Stimulated activated CD8-positive, alpha-beta memory T cell treated with anti-CD3 and anti-CD28 coated beads, Interleukin-12 subunit alpha, Interleukin-12 subunit beta, amount 100 ng/mL, for 4 hours (primary cell): Measurements from ENCODE around the gene NRIP2.

Experiments
- DNase-seq: peaks from one replicate; pipeline ENCODE4 v3.0.0-alpha.2; 2020; ENCODE audit warnings: low read depth

NRIP2 gene

GRCh38 chr12:2845280-2845679 lies 10.4 kb upstream of the NRIP2 start:
- no peak for DNase-seq

- DNase-seq, result no peak
Observed at GRCh38 chr12:2844786-2845185, 10.0 kb upstream of the NRIP2 start.

GRCh38 chr12:2842948-2843347 lies 8.1 kb upstream of the NRIP2 start:
- DNase-seq, result no peak

GRCh38 chr12:2841056-2841650 lies 6.3 kb upstream of the NRIP2 start:
- DNase-seq, result no peak

- DNase-seq, result no peak
Observed at GRCh38 chr12:2836574-2836973, 1.7 kb upstream of the NRIP2 start.

- DNase-seq, result no peak
Observed at GRCh38 chr12:2835691-2836403, 1.0 kb upstream of the NRIP2 start.

GRCh38 chr12:2833810-2834209 lies 1.0 kb downstream of the NRIP2 start:
- no peak for DNase-seq

GRCh38 chr12:2833327-2833726 lies 1.5 kb downstream of the NRIP2 start:
- DNase-seq, result no peak

GRCh38 chr12:2832550-2833127 lies 2.2 kb downstream of the NRIP2 start:
- DNase-seq, result no peak

- DNase-seq, result no peak
Observed at GRCh38 chr12:2829275-2829674, 5.6 kb downstream of the NRIP2 start.

- DNase-seq, result no peak
Observed at GRCh38 chr12:2826721-2827515, 7.9 kb downstream of the NRIP2 start.

GRCh38 chr12:2826036-2826435 lies 8.8 kb downstream of the NRIP2 start:
- DNase-seq, result no peak

- no peak for DNase-seq
Observed at GRCh38 chr12:2825132-2825531, 9.7 kb downstream of the NRIP2 start.

GRCh38 chr12:2824541-2824940 lies 10.3 kb downstream of the NRIP2 start:
- no peak for DNase-seq

GRCh38 chr12:2823483-2823882 lies 11.4 kb downstream of the NRIP2 start:
- no peak for DNase-seq

GRCh38 chr12:2820432-2820831 lies 14.4 kb downstream of the NRIP2 start:
- no peak for DNase-seq

GRCh38 chr12:2819810-2820209 lies 15.0 kb downstream of the NRIP2 start:
- no peak for DNase-seq

GRCh38 chr12:2813214-2814185 lies 21.3 kb downstream of the NRIP2 start:
- no peak for DNase-seq

- DNase-seq, result peak; percentile 88
Observed at GRCh38 chr12:2812290-2813213, 22.3 kb downstream of the NRIP2 start, which contains the start of gene ITFG2. ITFG2 (plus strand) TSS chr12:2812668; CDS start chr12:2812761, 93 bp downstream.

- no peak for DNase-seq
Observed at GRCh38 chr12:2811801-2812200, 23.0 kb downstream of the NRIP2 start.
